ENCODE measurements around the gene UBN1.
"Not testable (repeated sequence)": the region's sequence is repeated elsewhere in the genome, so short reads cannot be mapped to it uniquely, and the experiment has no call there.

Gene UBN1

GRCh38 chr16:4917117-4917516, 69.8 kb downstream of the UBN1 start:
- intact Hi-C loops (cut with DNase I): no loop called here
- no peak for DNase-seq

GRCh38 chr16:4918781-4919251, 71.5 kb downstream of the UBN1 start:
- DNase-seq: no peak
- intact Hi-C loops (cut with DNase I): no loop called here

DNA sequence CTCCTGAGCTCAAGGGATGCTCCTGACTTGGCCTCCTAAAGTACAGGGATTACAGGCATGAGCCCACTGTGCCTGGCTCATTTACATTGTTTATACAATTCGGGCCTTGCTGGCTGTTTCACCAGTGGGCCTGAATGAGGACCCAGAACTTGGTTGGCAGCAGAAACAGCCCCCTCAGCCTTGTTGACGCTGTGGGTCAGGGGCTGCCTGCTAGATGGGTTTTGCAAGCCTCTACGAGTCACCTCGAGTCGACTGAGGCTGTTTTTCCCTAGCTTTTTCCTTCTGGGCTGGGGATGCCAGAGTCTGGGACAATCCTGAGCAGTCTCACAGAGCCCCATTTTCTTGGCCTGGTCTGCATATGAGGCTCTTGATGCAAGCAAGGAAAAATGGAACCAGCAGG, 73.5 kb downstream of the UBN1 start:
- intact Hi-C loops (cut with DNase I): no loop called here
- no peak for DNase-seq

DNA sequence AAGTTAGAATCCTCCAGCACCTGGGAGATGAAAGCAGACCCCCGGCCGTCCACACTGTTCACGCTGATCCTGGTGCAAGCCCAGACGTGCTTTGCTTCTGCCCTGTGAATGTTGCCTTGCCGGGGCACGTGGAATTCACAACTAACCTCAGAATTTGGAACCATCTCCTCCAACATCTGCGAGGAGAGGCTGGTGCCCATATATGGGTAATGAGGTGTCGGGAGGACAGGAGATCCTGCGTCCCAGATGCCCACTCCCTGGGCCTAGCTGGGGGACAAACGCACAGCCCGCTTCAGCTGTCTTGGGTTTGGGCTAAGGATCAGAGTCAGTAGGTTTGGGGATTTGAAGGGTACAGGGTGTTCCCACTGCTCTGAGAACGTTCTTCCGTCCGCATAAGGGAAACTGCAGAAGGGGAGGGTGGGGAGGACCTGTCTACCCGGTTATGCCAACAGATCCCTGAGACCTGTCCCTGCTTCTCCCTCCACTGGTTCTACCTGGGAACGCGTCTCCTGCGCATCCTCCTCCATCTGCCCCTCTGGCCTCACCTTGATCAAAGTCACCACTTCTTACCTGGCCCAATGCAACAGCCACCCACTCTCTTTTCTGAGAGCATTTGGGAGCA, 75.6 kb downstream of the UBN1 start:
- no peak for DNase-seq
- intact Hi-C loops (cut with DNase I): no loop called here

GRCh38 chr16:4923853-4924252, 76.6 kb downstream of the UBN1 start:
- intact Hi-C loops (cut with DNase I): no loop called here
- DNase-seq: no peak

DNA sequence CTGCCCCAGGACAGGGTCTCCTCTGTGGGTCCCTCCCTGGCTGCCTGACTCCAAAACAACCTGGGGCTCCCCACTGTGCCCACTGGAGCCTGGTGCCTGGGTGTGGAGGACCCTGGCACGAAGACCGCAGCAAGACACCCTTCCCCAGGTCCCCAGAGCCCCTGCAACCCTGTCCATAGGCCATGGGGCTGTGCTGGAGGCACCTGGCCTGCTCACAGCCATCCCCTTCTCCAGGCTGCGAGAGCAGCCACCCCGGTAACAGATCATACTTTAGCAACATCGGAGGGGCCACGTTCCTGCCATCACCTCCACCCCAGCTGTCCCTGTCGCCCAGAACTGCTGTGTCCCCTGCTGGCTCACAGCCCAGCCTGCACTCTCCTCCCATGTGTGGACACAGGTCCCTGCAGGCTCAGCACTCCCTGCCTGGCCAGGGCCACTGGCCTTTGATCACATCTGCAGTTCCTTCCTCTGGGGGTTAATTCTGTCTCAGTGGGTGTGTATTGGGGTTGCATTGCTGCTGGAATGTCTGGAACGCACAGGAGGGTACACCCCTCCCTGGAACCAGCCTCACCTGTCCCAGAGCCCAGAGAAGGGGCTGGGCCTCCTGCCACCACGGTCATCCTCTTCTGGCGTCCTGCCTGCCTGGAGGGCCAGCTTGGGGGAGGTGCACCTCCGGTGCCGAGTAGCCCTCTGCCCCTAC, 77.5 kb downstream of the UBN1 start:
- intact Hi-C loops (cut with DNase I): no loop called here
- no peak for DNase-seq

DNA sequence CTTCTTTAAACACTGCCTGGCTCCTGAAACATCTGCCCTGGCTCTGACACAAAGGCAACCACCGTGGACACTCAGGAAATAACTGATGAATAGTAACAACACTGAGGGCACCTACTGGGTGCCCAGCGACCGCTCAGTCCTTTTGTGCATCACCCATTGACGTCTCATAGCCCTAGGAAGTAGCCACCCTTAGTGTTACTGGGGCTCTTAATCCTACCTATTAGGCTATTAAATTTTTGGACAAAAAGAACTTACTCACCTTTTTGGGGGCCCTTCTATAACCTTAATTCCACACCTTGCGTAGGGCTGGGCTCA, 78.0 kb downstream of the UBN1 start:
- no peak for DNase-seq
- intact Hi-C loops (cut with DNase I): no loop called here

GRCh38 chr16:4925791-4926190, 78.5 kb downstream of the UBN1 start:
- intact Hi-C loops (cut with DNase I): no loop called here
- no peak for DNase-seq

DNA sequence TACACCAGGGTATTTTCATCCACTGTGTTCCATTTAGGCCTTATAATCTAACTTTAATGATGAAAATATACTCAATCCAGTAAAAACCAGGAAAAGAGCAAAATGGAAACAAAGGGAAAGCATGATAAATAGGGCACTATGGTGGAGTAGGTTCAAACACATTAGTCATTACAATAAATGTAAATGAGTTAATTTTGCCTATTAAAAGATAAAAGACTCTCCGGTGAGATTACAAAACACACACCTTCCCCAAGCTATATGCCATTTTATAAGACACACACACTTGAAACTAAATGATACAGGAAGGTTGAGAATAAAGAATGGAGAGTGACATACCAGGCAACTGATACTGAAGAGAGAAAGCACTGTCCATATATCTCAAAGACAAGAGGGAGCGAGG, 79.6 kb downstream of the UBN1 start:
- intact Hi-C loops (cut with DNase I): no loop called here
- no peak for DNase-seq

- DNase-seq: no peak
- intact Hi-C loops (cut with DNase I): no loop called here
Measured at GRCh38 chr16:4927661-4928060, 80.4 kb downstream of the UBN1 start.

- intact Hi-C loops (cut with DNase I): no loop called here
- no peak for DNase-seq
Measured at GRCh38 chr16:4928227-4928626, 80.9 kb downstream of the UBN1 start.

GRCh38 chr16:4929619-4930018, 82.3 kb downstream of the UBN1 start:
- DNase-seq: not testable (repeated sequence)

DNA sequence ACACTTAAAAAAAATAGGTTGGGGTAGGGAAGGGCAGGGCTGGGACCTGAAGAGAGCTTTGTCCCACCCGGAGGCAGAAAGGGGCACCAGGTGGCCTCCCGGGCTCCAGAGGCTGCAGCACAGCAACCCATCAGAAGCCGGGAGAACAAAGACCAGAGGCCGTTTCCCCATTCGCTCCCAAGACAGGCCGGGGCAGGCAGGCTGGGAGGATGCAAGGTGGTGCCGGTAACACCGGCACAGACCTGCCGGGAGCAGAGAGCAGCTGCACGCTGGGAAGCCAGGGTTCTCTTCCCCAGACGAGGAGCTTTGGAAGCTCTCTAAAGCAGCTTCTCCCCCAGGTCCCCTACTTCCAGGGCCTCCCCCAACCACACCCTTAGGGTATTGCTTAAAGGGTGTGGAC, 84.1 kb downstream of the UBN1 start:
- intact Hi-C loops (cut with DNase I): no loop called here
- DNase-seq: no peak

More at GRCh38 chr16:4929619-4930018, 82.3 kb downstream of the UBN1 start:
- intact Hi-C loops (cut with DNase I): not testable (repeated sequence)

All from head of caudate nucleus (tissue), 42 donors.